Measurements from ENCODE around the gene BMS1.

GRCh38 chr10:42753507-42754154 is 29.0 kb upstream of the BMS1 start:
- TF ChIP-seq, protein P1, sequence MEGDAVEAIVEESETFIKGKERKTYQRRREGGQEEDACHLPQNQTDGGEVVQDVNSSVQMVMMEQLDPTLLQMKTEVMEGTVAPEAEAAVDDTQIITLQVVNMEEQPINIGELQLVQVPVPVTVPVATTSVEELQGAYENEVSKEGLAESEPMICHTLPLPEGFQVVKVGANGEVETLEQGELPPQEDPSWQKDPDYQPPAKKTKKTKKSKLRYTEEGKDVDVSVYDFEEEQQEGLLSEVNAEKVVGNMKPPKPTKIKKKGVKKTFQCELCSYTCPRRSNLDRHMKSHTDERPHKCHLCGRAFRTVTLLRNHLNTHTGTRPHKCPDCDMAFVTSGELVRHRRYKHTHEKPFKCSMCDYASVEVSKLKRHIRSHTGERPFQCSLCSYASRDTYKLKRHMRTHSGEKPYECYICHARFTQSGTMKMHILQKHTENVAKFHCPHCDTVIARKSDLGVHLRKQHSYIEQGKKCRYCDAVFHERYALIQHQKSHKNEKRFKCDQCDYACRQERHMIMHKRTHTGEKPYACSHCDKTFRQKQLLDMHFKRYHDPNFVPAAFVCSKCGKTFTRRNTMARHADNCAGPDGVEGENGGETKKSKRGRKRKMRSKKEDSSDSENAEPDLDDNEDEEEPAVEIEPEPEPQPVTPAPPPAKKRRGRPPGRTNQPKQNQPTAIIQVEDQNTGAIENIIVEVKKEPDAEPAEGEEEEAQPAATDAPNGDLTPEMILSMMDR (IDR thresholded peaks at IDR 0.05 in 2 of 3, conservative IDR thresholded peaks at IDR 0.05 in 1 of 3; ENCODE audit: control insufficient read depth in 2 of 3, extremely low read depth in 1 of 3, insufficient read depth in 1 of 3, low read depth in 3 of 3, low read length in 3 of 3), result no peak
- no peak for TF ChIP-seq SREBF2 (IDR thresholded peaks at IDR 0.05; ENCODE audit: low read length)
- TF ChIP-seq EZH2 (IDR thresholded peaks at IDR 0.05; ENCODE audit: borderline replicate concordance, control insufficient read depth, low read depth, low read length), result no peak
- no peak for TF ChIP-seq YY1 (IDR thresholded peaks at IDR 0.05; ENCODE audit: low read depth, low read length)
- no peak for TF ChIP-seq GABPA (IDR thresholded peaks at IDR 0.05; ENCODE audit: low read depth)
